Cerebellar nuclear complex (tissue), 1 donor: Measurements from ENCODE around the gene MICOS13.
"Not testable (repeated sequence)": the region's sequence is repeated elsewhere in the genome, so short reads cannot be mapped to it uniquely, and the experiment has no call there.

Source experiments
- DNase-seq, 2 experiments: peaks; one replicate each; lab custom pipeline; 2025; lab: John Stamatoyannopoulos, UW

Gene MICOS13

DNA sequence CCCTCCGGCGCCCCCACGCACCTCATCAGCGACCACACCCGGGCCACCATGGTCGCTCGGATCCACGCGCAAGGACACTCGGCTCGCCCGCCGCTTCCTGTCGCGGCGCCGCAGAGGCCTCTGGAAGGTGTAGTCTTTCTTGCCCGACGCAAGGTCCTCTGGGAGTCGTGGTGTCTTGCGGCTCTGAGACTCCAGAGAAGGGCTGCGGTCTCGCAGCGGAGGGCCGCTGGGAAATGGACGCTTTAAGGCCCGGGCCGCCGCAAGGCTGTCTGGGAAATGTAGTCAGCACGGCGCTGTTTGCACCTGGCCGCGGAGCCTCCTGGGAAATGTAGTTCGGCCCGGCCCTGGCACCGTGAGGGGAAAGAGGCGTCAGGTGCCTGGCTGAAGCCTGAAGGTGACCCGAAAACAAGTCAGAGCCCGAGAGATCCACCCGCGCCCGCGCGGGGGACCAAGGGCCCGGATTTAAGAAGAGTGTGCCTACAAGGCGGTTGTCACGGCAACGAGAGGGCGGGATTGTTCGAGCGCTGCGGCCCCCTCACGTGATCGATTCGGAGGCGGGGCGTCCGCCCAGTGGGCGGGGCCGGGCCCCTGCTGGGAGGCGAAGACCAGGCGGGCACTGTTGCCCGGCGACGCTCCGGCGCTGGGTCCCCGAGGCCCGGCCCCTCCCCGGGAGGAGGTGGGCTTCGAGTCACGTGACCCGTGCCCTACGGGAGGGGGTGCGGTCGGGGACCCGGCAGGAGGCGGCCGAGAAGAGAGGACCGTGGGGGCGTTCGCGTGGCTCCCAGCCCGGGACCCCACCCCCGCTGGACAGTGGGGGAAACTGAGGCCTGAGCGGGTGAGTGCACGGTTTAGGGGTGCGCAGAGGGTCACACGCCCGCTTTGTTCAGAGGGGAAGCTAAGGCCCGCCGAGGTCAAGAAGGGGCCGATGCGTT lies at the start of gene MICOS13, which contains the start of gene HSD11B1L:
MICOS13 (minus strand) TSS at position 80 of the 932 bp plus-strand sequence; CDS start at position 50, 30 bp downstream.
HSD11B1L (plus strand) TSS at position 591 of the 932 bp plus-strand sequence. CDS start 3,806 bp downstream, outside the sequence.
- DNase-seq: peak; percentile 90 to 98

GRCh38 chr19:5727453-5728050 lies 47.2 kb upstream of the MICOS13 start:
- no peak for DNase-seq

GRCh38 chr19:5719961-5720790 lies 39.9 kb upstream of the MICOS13 start, which contains the start of the genes CATSPERD and LONP1:
CATSPERD (plus strand) TSS chr19:5720637; CDS start chr19:5720738, 101 bp downstream.
LONP1 (minus strand) TSS chr19:5720146; CDS start chr19:5720132, 14 bp downstream.
- DNase-seq: peak; percentile 85 to 92

DNA sequence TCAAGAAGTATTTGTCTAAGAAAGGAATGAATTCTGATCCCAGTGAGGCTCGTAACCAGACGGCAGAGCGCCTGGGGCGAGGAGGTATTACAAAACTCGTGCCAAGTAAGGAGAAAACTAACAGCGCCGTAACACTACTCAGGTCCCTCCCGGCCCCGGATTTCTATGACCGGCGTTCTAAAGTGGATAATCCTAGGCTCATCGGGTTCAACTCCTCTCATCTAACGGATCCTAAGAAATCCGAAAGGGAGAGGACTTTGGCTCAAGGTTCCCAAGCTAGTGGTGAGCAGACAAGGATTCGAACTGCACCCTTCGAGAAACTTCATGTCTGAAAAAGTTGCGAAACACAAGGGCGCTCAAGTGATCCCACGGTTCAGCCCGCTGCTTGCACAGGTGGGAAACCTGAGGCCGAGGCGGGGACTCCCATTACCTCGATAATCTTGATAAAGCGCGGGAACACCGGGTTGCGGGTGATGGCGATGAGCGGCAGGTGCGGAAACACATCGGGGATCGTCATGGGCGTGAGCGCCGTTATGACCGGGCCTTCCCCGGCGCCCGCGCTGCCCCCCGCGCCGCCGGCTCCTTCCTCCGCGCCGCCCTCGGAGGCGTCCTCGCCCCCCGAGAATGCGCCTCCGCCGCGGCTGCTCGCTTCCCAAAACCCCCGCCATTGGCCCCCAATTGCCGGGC lies 39.1 kb upstream of the MICOS13 start:
- no peak for DNase-seq

DNA sequence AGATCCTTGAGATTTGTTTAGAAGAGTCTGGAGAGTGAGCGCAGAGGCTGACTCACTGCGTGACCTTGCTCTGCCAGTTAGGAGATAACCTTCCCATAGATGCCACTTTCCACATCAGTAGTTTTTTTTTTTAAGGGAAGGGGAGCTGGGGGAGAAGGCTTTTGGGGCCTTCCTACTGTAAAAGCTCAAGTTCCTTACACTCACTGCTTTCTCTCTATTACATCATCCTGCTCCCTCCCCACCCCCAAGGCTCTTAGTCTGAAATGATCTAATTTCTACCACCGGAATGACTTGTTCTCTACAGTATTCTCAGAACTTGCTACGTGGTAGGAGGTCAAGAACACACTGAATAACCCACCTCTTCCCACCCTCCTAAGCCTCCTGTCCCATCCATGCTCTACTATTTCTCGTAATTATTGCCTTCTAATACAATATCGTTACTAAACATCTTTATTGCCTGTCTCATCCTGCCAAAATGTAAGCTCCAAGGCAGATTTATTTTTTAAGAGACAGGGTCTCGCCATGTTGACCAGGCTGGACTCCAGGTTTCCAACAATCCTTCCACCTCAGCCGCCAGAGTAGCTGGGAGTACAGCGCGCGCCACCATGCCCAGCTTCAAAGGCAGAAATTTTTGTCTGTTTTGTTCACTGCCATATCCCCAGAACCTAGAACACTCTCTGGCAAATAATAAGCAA lies 38.4 kb upstream of the MICOS13 start:
- no peak for DNase-seq

DNA sequence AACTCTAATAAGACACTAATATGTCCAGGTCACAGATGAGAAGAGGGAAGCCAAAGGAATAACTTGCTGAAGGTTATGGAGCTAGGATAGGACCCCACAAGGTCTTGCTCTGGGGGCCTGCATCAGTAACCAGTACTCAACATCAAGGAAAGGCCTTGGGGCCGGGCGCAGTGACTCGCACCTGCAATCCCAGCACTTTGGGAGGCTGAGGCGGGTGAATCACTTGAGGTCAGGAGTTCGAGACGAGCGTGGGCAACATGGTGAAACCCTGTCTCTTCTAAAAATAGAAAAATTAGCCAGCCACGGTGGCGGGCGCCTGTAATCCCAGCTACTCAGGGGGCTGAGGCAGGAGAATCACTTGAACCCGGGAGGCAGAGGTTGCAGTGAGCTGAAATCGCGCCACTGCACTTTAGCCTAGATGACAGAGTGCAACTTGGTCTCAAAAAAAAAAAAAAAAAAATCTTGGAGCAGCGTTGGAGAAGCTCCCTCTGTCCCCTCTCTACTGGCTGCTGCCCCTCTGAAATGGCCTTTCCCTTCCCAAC lies 37.8 kb upstream of the MICOS13 start:
- DNase-seq: no peak

- DNase-seq: no peak
Measured at GRCh38 chr19:5717215-5717935, 37.1 kb upstream of the MICOS13 start.

- DNase-seq: no peak
Measured at GRCh38 chr19:5714816-5715215, 34.5 kb upstream of the MICOS13 start.

GRCh38 chr19:5713228-5713627 lies 32.9 kb upstream of the MICOS13 start:
- DNase-seq: no peak

- DNase-seq: no peak
Measured at GRCh38 chr19:5711713-5712161, 31.4 kb upstream of the MICOS13 start.

DNA sequence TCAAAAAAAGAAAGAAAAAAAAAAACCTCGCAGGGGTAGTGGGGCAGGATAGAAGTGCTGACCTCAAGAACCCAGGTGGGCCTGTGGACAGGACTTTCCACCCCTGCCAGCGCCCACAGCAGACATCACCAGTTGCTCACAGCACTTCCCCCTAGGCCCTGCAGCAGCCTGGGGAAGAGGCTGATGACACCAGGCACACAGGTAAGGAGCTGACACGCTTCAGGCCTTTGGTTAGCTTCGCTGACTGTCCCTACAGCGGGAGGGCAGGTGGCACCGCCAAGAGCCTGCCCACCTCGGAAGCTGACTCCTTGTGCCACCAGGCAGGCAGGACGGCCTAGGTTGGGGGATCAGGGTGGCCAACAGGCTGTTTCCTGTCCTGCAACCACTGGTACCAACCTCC lies 30.7 kb upstream of the MICOS13 start:
- no peak for DNase-seq

GRCh38 chr19:5707576-5708575 lies 27.6 kb upstream of the MICOS13 start:
- no peak for DNase-seq

GRCh38 chr19:5706876-5707573 lies 26.7 kb upstream of the MICOS13 start:
- DNase-seq: no peak

DNA sequence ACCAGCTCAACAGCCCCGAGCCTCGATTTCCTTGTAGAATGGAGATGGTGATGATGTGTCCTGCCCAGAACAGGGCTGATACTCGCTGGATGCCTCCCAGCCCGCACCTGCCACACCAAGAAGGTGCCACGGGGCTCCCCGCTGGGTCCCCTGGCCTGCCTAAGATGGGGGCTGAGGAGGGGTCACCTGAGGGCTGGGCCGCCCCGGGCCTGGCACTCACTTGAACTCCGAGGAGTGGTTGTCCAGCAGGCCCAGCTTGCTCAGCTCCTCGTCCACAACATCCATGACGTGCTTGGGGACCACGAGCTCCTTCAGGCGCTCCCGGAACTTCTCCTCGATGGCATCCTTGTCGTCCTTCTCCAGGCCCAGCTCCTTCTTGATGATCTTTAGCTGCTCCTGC lies 25.2 kb upstream of the MICOS13 start:
- no peak for DNase-seq

GRCh38 chr19:5703819-5704818 lies 23.8 kb upstream of the MICOS13 start:
- no peak for DNase-seq

- DNase-seq: not testable (repeated sequence)
Measured at GRCh38 chr19:5702053-5702410, 21.7 kb upstream of the MICOS13 start.
